Measurements from ENCODE around the gene SLC6A17.

GRCh38 chr1:110229348-110230001, 79.2 kb downstream of the SLC6A17 start:
- TF ChIP-seq EZH2 (IDR thresholded peaks at IDR 0.05) (no peak), POLR2AphosphoS5 (IDR thresholded peaks at IDR 0.05; ENCODE audit: borderline replicate concordance, low read depth, low read length) (no peak)

All from SK-N-MC (cell line).